K562 treated with DMSO at 1 percent for 4 hours (cell line): ENCODE data around the gene GIPC3. TPM values are rescaled to one million over a fixed set of nuclear protein-coding genes. Genes with fewer than 3 reads are reported as not detected.

Source experiments
- total RNA-seq: library from RNA; unstranded; fragments of 300-600 nt; gene quantifications from 2 replicates; pipeline ENCODE4 v1.2.3, GENCODE V29; 2022; ENCODE audit not compliant: insufficient read depth

Gene GIPC3, protein sequence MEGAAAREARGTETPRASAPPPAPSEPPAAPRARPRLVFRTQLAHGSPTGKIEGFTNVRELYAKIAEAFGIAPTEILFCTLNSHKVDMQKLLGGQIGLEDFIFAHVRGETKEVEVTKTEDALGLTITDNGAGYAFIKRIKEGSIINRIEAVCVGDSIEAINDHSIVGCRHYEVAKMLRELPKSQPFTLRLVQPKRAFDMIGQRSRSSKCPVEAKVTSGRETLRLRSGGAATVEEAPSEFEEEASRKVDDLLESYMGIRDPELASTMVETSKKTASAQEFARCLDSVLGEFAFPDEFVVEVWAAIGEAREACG
- 7.8 and 8.1 TPM in 2 replicates for total RNA-seq

GRCh38 chr19:3585301-3586126 is at the start of gene GIPC3:
GIPC3 (plus strand) TSS chr19:3585478; CDS start chr19:3585598, 120 bp downstream.

GRCh38 chr19:3538965-3539755 is 46.1 kb upstream of the GIPC3 start, which contains the start of gene TEKTIP1:
TEKTIP1 (plus strand) TSS chr19:3539174; CDS start chr19:3539178, 4 bp downstream.

DNA sequence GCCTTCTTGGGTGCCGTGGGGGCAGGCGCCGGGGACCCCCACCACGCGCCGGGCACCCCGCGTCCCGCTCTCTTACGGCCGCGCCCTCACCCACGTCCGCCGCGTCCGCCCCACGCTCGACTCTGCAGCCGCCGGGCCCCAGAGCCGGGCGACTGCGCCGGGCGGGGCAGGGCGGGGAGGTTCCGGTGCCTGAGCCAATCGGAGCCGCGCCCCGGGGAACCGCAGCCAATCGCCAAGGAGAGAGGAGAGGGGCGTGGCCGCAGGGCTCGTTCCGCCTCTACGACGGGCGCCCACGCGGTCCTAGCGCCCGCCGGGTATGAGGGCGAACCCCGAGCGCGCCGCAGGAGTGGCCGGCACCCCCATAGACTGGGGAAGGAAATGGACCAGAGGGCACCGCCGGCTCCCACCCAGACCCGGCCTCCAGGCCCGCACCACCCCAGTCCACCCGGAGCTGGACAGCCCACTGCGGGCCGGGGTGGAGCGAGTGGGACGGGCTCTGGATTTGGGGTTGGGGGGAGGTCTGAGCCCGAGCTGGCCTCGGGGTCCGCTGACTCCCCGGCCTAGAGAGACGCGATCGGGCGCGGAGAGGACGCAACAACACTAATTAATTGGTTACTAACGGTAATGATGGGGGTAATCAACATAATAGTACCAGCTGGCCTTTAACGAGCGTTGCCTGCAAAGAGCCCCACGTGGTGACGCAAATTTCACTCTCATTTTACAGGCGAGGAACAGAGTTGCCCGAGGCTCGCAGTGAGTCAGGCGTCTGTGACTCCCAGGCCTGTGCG is 27.6 kb upstream of the GIPC3 start, which contains the start of gene MFSD12:
TSS of gene MFSD12 (minus strand) at position 126 of the 788 bp plus-strand sequence. CDS start 183 bp downstream, outside the sequence.

GRCh38 chr19:3572855-3573161 is 12.5 kb upstream of the GIPC3 start, which contains the start of gene HMG20B:
HMG20B (plus strand) TSS chr19:3572944; CDS start chr19:3573310, 366 bp downstream.

GRCh38 chr19:3606690-3607289 is 21.5 kb downstream of the GIPC3 start, which contains the start of gene TBXA2R:
TBXA2R (minus strand) TSS chr19:3606875; CDS start chr19:3600634, 6,241 bp downstream.

GRCh38 chr19:3626473-3627350 is 41.4 kb downstream of the GIPC3 start, which contains the start of gene CACTIN:
CACTIN (minus strand) TSS chr19:3626790; CDS start chr19:3626762, 28 bp downstream.

Other genes with a start within 250 kb of the GIPC3 start
- 17.6 and 29.3 TPM in 2 replicates for gene NFIC, start 218.9 kb upstream of the GIPC3 start, total RNA-seq
- gene SMIM24, start 105.0 kb upstream of the GIPC3 start, total RNA-seq: 3.9 TPM in 1 of 2 replicates, not detected in the other
- gene SMIM44, start 102.0 kb upstream of the GIPC3 start, total RNA-seq: not detected in 2 replicates
- 30.2 and 36.7 TPM in 2 replicates for gene DOHH, start 84.8 kb upstream of the GIPC3 start, total RNA-seq
- 25.3 and 28.9 TPM in 2 replicates for gene FZR1, start 79.2 kb upstream of the GIPC3 start, total RNA-seq
- 1.8 TPM in 1 of 2 replicates, not detected in the other for gene TEKTIP1, start 46.3 kb upstream of the GIPC3 start, total RNA-seq
- 103 and 121 TPM in 2 replicates for gene MFSD12, start 27.9 kb upstream of the GIPC3 start, total RNA-seq
- 203 and 207 TPM in 2 replicates for gene HMG20B, start 12.5 kb upstream of the GIPC3 start, total RNA-seq
- gene TBXA2R, start 21.4 kb downstream of the GIPC3 start, total RNA-seq: 5.1 and 5.5 TPM in 2 replicates
- 36.4 and 36.5 TPM in 2 replicates for gene CACTIN, start 41.3 kb downstream of the GIPC3 start, total RNA-seq
- 25.7 and 37.2 TPM in 2 replicates for gene PIP5K1C, start 115.0 kb downstream of the GIPC3 start, total RNA-seq
- 4.9 and 6.5 TPM in 2 replicates for gene TJP3, start 122.9 kb downstream of the GIPC3 start, total RNA-seq
- gene APBA3, start 176.2 kb downstream of the GIPC3 start, total RNA-seq: 18.8 and 27.4 TPM in 2 replicates
- 50.3 and 83.7 TPM in 2 replicates for gene MRPL54, start 177.2 kb downstream of the GIPC3 start, total RNA-seq
- gene RAX2, start 186.8 kb downstream of the GIPC3 start, total RNA-seq: not detected in 2 replicates
- 14.1 and 23.3 TPM in 2 replicates for gene MATK, start 200.9 kb downstream of the GIPC3 start, total RNA-seq